COLO668 (cell line): ENCODE results near the gene MPI.

Source experiments
- DNase-seq: peaks from one replicate; lab custom pipeline; 2025; ENCODE audit not compliant: unreplicated experiment; lab: John Stamatoyannopoulos, UW

The MPI gene

GRCh38 chr15:74889883-74890664 lies at the start of gene MPI:
Gene MPI, plus strand, starts transcription at chr15:74890042. Its CDS starts 32 bp downstream, at chr15:74890074.
- DNase-seq = peak; percentile 90

- no peak for DNase-seq
These were observed 48.7 kb upstream of the MPI start for GRCh38 chr15:74840851-74841775.

- no peak for DNase-seq
These were observed 47.9 kb upstream of the MPI start for GRCh38 chr15:74841891-74842373.

GRCh38 chr15:74842581-74843444 lies 47.0 kb upstream of the MPI start, which contains the start of gene ULK3:
Gene ULK3, minus strand, starts transcription at chr15:74843156. Its CDS starts 51 bp downstream, at chr15:74843105.
- DNase-seq = peak; percentile 93

GRCh38 chr15:74843445-74843828 lies 46.4 kb upstream of the MPI start:
- no peak for DNase-seq

- no peak for DNase-seq
These were observed 45.9 kb upstream of the MPI start for GRCh38 chr15:74843891-74844299.

GRCh38 chr15:74844319-74845207 lies 45.3 kb upstream of the MPI start:
- DNase-seq = no peak

- DNase-seq = no peak
These were observed 44.7 kb upstream of the MPI start for GRCh38 chr15:74845208-74845568.

GRCh38 chr15:74845581-74845980 lies 44.3 kb upstream of the MPI start:
- no peak for DNase-seq

- DNase-seq = no peak
These were observed 42.4 kb upstream of the MPI start for GRCh38 chr15:74847432-74847831.

GRCh38 chr15:74850393-74850792 lies 39.4 kb upstream of the MPI start:
- no peak for DNase-seq

GRCh38 chr15:74851960-74852359 lies 37.9 kb upstream of the MPI start:
- DNase-seq = no peak

- DNase-seq = no peak
These were observed 35.3 kb upstream of the MPI start for GRCh38 chr15:74854453-74855022.

- no peak for DNase-seq
These were observed 34.0 kb upstream of the MPI start for GRCh38 chr15:74855857-74856256.

- DNase-seq = no peak
These were observed 33.3 kb upstream of the MPI start for GRCh38 chr15:74856537-74856936.

GRCh38 chr15:74857082-74857655 lies 32.7 kb upstream of the MPI start:
- peak; percentile 58 for DNase-seq

- peak; percentile 19 for DNase-seq
These were observed 32.0 kb upstream of the MPI start for GRCh38 chr15:74857671-74858368.

GRCh38 chr15:74858369-74858740 lies 31.5 kb upstream of the MPI start:
- DNase-seq = no peak
